Transverse colon (tissue), 4 donors: ENCODE data around the gene ECHDC1. TPM values are rescaled to one million over a fixed set of nuclear protein-coding genes. Genes with fewer than 3 reads are reported as not detected.

Experiments used
- DNase-seq: peaks from one replicate; pipeline ENCODE4 v3.0.0-alpha.2; 2019
- H3K27ac ChIP-seq, 4 donors: fragments of 200-600 bp; sonication (generic); 2 replicates each; pipeline ENCODE4 v1.5.1; 2016 to 2018; ENCODE audit warnings: inconsistent platforms in 4 of 4
- H3K27me3 ChIP-seq: fragments of 200-600 bp; sonication (generic); 2 replicates; pipeline ENCODE4 v1.5.1; 2017; ENCODE audit warnings: inconsistent platforms
- H3K36me3 ChIP-seq, 4 donors: fragments of 200-600 bp; sonication (generic); 2 replicates each; pipeline ENCODE4 v1.5.1; 2017 to 2019; ENCODE audit warnings: inconsistent platforms in 4 of 4
- H3K4me1 ChIP-seq, 4 donors: fragments of 200-600 bp; sonication (generic); 2 replicates each; pipeline ENCODE4 v1.5.1; 2017 to 2020; ENCODE audit warnings: inconsistent platforms in 4 of 4
- H3K4me3 ChIP-seq, 4 donors: fragments of 200-600 bp; sonication (generic); 1 replicate in 1 of 4; 2 replicates in 3 of 4; pipeline versions ENCODE4 v1.5.1 to v1.6.1; 2017 to 2019; ENCODE audit warnings: inconsistent platforms in 4 of 4
- H3K9me3 ChIP-seq, 2 donors: fragments of 200-600 bp; sonication (generic); 2 replicates each; pipeline ENCODE4 v1.5.1; 2017 to 2019; ENCODE audit warnings: inconsistent platforms in 2 of 2
- CTCF ChIP-seq, 5 experiments: fragments of 200-600 bp in 3 of 5; fragments of 450-650 bp in 2 of 5; sonication (generic) in 3 of 5; IDR thresholded peaks; 1 replicate in 2 of 5; 2 replicates in 3 of 5; pipeline ENCODE4 v1.5.1; 2016 to 2017; ENCODE audit warnings: antibody characterized with exemption in 5 of 5, inconsistent platforms in 3 of 5, mild to moderate bottlenecking in 2 of 5, moderate library complexity in 1 of 5
- EP300 ChIP-seq: sonication (generic); formaldehyde crosslinking; IDR thresholded peaks from one replicate; pipeline ENCODE4 v1.6.1; 2017; ENCODE audit warnings: antibody characterized with exemption, low read depth
- POLR2A ChIP-seq: fragments of 450-650 bp; IDR thresholded peaks from one replicate; pipeline ENCODE4 v1.6.1; 2016; ENCODE audit warnings: antibody characterized with exemption, mild to moderate bottlenecking, moderate library complexity
- POLR2AphosphoS5 ChIP-seq, 3 donors: sonication (generic); formaldehyde crosslinking; IDR thresholded peaks; one replicate each; pipeline ENCODE4 v1.6.1; 2016; ENCODE audit warnings: antibody characterized with exemption in 3 of 3
- WGBS, 2 donors: methylation state at CpG; one replicate each; pipeline ENCODE4 v1.1.5; 2018; ENCODE audit warnings: low coverage in 1 of 2; 5-methylcytosine and 5-hydroxymethylcytosine counted together
- in situ Hi-C, 4 donors: fragments of 200-750 bp; cut with MboI; loops; one replicate each; pipeline versions ENCODE4 v1.15.0 to v1.15.1; 2017; ENCODE audit warnings: low sequenced_read_pairs in 3 of 4, low pct_ligation_motif_present in 1 of 4, low pct_unique_long_range_greater_than_20kb in 1 of 4
- intact Hi-C: fragments of 100-400 bp; cut with DNase I; formaldehyde crosslinking; loops from one replicate; pipeline ENCODE4 v1.15.1; 2023; ENCODE audit warnings: low total_unique reads
- total RNA-seq, 4 donors: library from RNA; depleted of rRNA; stranded (reverse); fragments of >200 nt; gene quantifications; one replicate each; pipeline ENCODE4 v1.1.0, GENCODE V29; 2016

Gene ECHDC1
- total RNA-seq, 4 donors from 2014 or later: 13.1 to 77.8 (median 59.6) TPM

GRCh38 chr6:127289934-127290333 is 53.5 kb downstream of the ECHDC1 start:
- Histone ChIP-seq H3K36me3 (peaks cover 0 to 14% (median 7%) of the 10 kb centered on the region in 4 donors), H3K27ac (no peak overlapping the region), H3K4me3 (no peak overlapping the region), H3K9me3 (no peaks in the 10 kb centered on the region), H3K27me3 (no peaks in the 10 kb centered on the region), H3K4me1 (peaks cover 0 to 10% (median 3%) of the 10 kb centered on the region in 4 donors)
- intact Hi-C loops (no loop called here), in situ Hi-C loops (no loop called here)
- TF ChIP-seq POLR2A (no peak), CTCF (IDR thresholded peaks at IDR 0.05) (no peak), EP300 (no peak), POLR2AphosphoS5 (IDR thresholded peaks at IDR 0.05) (no peak)
- 78 to 80% methylated on average over 3 to 5 of the region's 5 CpGs for WGBS, 2 donors
- no peak for DNase-seq

GRCh38 chr6:127288705-127289104 is 54.7 kb downstream of the ECHDC1 start:
- DNase-seq: no peak
- intact Hi-C loops (no loop called here), in situ Hi-C loops (no loop called here)
- H3K4me1 ChIP-seq: peaks cover 0 to 10% (median 3%) of the 10 kb centered on the region in 4 donors
- peaks cover 0 to 14% (median 7%) of the 10 kb centered on the region in 4 donors for H3K36me3 ChIP-seq
- no peaks in the 10 kb centered on the region for H3K27me3 ChIP-seq
- no peak overlapping the region for H3K4me3 ChIP-seq
- TF ChIP-seq POLR2A: no peak
- no peak for TF ChIP-seq EP300
- no peak for TF ChIP-seq CTCF (IDR thresholded peaks at IDR 0.05)
- no peak for TF ChIP-seq POLR2AphosphoS5 (IDR thresholded peaks at IDR 0.05)
- H3K9me3 ChIP-seq: no peaks in the 10 kb centered on the region
- H3K27ac ChIP-seq: no peak overlapping the region

- TF ChIP-seq CTCF (IDR thresholded peaks at IDR 0.05): no peak
- TF ChIP-seq EP300: no peak
- no peak for TF ChIP-seq POLR2A
- no peak for TF ChIP-seq POLR2AphosphoS5 (IDR thresholded peaks at IDR 0.05)
- Histone ChIP-seq H3K36me3 (peaks cover 0 to 36% (median 6%) of the 10 kb centered on the region in 4 donors), H3K27ac (no peak overlapping the region), H3K9me3 (no peaks in the 10 kb centered on the region), H3K4me3 (no peak overlapping the region), H3K4me1 (peaks cover 0 to 10% (median 0%) of the 10 kb centered on the region in 4 donors), H3K27me3 (no peaks in the 10 kb centered on the region)
- in situ Hi-C loops: no loop called here
- DNase-seq: no peak
- intact Hi-C loops: no loop called here
- WGBS, 2 donors: 82 to 100% methylated on average over 1 of the region's 1 CpG
These were observed 61.2 kb downstream of the ECHDC1 start for GRCh38 chr6:127282184-127282583.

- Histone ChIP-seq H3K27ac (no peak overlapping the region), H3K4me1 (peaks cover 0 to 15% (median 0%) of the 10 kb centered on the region in 4 donors), H3K36me3 (peaks cover 0 to 26% (median 0%) of the 10 kb centered on the region in 4 donors), H3K27me3 (no peaks in the 10 kb centered on the region), H3K9me3 (no peaks in the 10 kb centered on the region), H3K4me3 (no peak overlapping the region)
- intact Hi-C loops: no loop called here
- TF ChIP-seq CTCF (IDR thresholded peaks at IDR 0.05): no peak
- no peak for TF ChIP-seq POLR2AphosphoS5 (IDR thresholded peaks at IDR 0.05)
- TF ChIP-seq POLR2A: no peak
- no peak for TF ChIP-seq EP300
- DNase-seq: no peak
- WGBS, 2 donors: 56 to 68% methylated on average over 1 of the region's 1 CpG
- in situ Hi-C loops: no loop called here
These were observed 63.6 kb downstream of the ECHDC1 start for GRCh38 chr6:127279815-127280214.
